Activated B cell treated with CpG ODN at 0.5 μM for 24 hours (primary cell): ENCODE data around the gene F11R. TPM values are rescaled to one million over a fixed set of nuclear protein-coding genes. Genes with fewer than 3 reads are reported as not detected.

Source experiments
- ATAC-seq: fragments of 200-7000 bp; cut with Tn5 transposase; one replicate; pipeline ENCODE4 v1.10.0; 2021; ENCODE audit warnings: low read depth, mild to moderate bottlenecking, moderate library complexity
- CTCF ChIA-PET: fragments of 350-600 bp; sonication (Branson Sonifier 250); formaldehyde crosslinking; loops from one replicate; lab custom pipeline; 2021; ENCODE audit warnings: antibody characterized with exemption; lab: Charles Lee
- POLR2A ChIA-PET: fragments of 350-600 bp; sonication (Branson Sonifier 250); formaldehyde crosslinking; loops from one replicate; lab custom pipeline; 2021; ENCODE audit warnings: antibody characterized with exemption; lab: Charles Lee
- DNase-seq: peaks from one replicate; pipeline ENCODE4 v3.0.0; 2022
- H3K27ac Mint-ChIP-seq: one replicate; pipeline ENCODE4 v1.8.0; 2020; ENCODE audit warnings: mixed read lengths
- H3K27me3 Mint-ChIP-seq: one replicate; pipeline ENCODE4 v1.8.0; 2021; ENCODE audit warnings: mixed read lengths
- H3K36me3 Mint-ChIP-seq: one replicate; pipeline ENCODE4 v1.8.0; 2021; ENCODE audit warnings: low read depth, mixed read lengths
- H3K4me1 Mint-ChIP-seq: one replicate; pipeline ENCODE4 v1.8.0; 2021; ENCODE audit warnings: mixed read lengths
- H3K4me3 Mint-ChIP-seq: one replicate; pipeline ENCODE4 v1.8.0; 2020; ENCODE audit warnings: mild to moderate bottlenecking, mixed read lengths
- H3K9me3 Mint-ChIP-seq: one replicate; pipeline ENCODE4 v1.8.0; 2020; ENCODE audit warnings: mixed read lengths
- intact Hi-C: fragments of 100-400 bp; cut with micrococcal nuclease; formaldehyde crosslinking; loops from one replicate; pipeline ENCODE4 v1.15.1; 2024
- total RNA-seq: library from RNA; stranded (reverse); gene quantifications from 2 replicates; pipeline ENCODE4 v1.2.3, GENCODE V29; 2022
- TF ChIP-seq, protein P1 (sequence below): fragments of 200-600 bp; IDR thresholded peaks from one replicate; pipeline ENCODE4 v1.8.0; 2022; ENCODE audit warnings: antibody characterized with exemption, mild to moderate bottlenecking

Gene F11R
- total RNA-seq, 1 donor from 2014 or later = 11.1 TPM

DNA sequence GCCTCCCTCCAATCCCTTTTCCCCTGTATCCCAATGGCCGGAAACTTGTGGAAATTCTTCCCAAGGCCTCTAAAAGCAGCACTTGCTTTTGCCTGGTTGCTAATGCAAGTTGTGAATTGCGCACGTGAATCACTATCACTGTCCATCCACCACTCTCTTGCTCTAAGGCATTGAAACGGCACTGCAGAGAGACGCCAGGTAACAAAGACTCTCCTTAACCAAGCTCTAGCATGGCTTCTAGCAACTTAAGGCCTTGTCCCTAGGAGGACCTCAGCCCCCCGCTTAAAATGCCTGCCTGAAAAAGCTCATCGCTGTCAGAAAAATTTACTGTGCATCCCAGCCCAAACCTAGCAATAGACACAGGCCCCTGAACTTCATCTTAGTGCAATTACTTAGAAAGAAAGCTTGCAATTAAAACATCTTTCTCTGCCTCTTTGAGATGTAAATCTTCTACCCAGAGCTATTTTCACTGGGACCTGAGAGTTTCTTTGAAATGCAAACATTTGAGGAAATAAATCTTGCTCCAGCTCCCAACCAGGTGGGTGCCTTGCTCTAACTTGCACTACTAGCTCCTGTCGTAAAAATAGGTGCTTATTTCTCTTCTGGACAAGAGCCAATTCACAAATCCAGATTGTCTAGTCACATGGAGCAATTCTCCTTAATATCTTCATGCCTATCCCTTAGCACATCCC, 33.4 kb downstream of the F11R start:
- intact Hi-C loops = no loop called here
- Mint-ChIP-seq H3K27ac (no peak overlapping the region), H3K27me3 (peaks cover 3% of the 10 kb centered on the region), H3K4me3 (no peak overlapping the region), H3K36me3 (no peaks in the 10 kb centered on the region), H3K9me3 (no peaks in the 10 kb centered on the region), H3K4me1 (peaks cover 5% of the 10 kb centered on the region)
- TF ChIP-seq, protein P1, sequence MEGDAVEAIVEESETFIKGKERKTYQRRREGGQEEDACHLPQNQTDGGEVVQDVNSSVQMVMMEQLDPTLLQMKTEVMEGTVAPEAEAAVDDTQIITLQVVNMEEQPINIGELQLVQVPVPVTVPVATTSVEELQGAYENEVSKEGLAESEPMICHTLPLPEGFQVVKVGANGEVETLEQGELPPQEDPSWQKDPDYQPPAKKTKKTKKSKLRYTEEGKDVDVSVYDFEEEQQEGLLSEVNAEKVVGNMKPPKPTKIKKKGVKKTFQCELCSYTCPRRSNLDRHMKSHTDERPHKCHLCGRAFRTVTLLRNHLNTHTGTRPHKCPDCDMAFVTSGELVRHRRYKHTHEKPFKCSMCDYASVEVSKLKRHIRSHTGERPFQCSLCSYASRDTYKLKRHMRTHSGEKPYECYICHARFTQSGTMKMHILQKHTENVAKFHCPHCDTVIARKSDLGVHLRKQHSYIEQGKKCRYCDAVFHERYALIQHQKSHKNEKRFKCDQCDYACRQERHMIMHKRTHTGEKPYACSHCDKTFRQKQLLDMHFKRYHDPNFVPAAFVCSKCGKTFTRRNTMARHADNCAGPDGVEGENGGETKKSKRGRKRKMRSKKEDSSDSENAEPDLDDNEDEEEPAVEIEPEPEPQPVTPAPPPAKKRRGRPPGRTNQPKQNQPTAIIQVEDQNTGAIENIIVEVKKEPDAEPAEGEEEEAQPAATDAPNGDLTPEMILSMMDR = no peak
- DNase-seq (no peak), ATAC-seq (no peak)
- POLR2A ChIA-PET = interaction anchor here (0.6 kb wide), 1 partner anchor 62 kb away, joined by 7 read pairs; no protein-coding TSS in a partner anchor
- CTCF ChIA-PET = interaction anchor here (0.9 to 1.7 kb wide), 3 partner anchors 24 to 261 kb away, joined by 3 to 6 read pairs (median 4); no protein-coding TSS in a partner anchor

DNA sequence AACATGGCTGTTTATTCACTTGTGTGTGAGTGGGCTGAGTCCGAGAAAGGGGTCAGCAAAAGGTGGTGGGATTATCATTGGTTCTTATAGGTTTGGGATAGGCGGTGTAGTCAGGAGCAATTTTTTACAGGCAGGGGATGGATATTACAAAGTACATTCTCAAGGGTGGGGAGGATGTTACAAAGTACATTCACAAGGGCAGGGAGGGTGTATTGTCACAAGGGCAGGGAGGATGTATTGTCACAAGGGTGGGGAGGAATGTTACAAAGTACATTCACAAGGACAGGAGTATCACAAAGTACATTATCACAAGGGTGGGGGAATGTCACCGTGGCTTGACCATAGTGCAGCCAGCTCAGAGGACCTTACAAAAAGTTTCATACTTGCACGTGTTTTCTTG, 35.2 kb downstream of the F11R start:
- no peaks in the 10 kb centered on the region for H3K9me3 Mint-ChIP-seq
- DNase-seq (no peak), ATAC-seq (no peak)
- H3K27ac Mint-ChIP-seq = no peak overlapping the region
- H3K36me3 Mint-ChIP-seq = no peaks in the 10 kb centered on the region
- peaks cover 17% of the 10 kb centered on the region for H3K4me1 Mint-ChIP-seq
- intact Hi-C loops = no loop called here
- CTCF ChIA-PET = no interaction called here
- POLR2A ChIA-PET = interaction anchor here (0.6 kb wide), 1 partner anchor 907 kb away, joined by 3 read pairs; no protein-coding TSS in a partner anchor
- TF ChIP-seq, protein P1 = no peak
- H3K27me3 Mint-ChIP-seq = peaks cover 18% of the 10 kb centered on the region
- H3K4me3 Mint-ChIP-seq = no peak overlapping the region

DNA sequence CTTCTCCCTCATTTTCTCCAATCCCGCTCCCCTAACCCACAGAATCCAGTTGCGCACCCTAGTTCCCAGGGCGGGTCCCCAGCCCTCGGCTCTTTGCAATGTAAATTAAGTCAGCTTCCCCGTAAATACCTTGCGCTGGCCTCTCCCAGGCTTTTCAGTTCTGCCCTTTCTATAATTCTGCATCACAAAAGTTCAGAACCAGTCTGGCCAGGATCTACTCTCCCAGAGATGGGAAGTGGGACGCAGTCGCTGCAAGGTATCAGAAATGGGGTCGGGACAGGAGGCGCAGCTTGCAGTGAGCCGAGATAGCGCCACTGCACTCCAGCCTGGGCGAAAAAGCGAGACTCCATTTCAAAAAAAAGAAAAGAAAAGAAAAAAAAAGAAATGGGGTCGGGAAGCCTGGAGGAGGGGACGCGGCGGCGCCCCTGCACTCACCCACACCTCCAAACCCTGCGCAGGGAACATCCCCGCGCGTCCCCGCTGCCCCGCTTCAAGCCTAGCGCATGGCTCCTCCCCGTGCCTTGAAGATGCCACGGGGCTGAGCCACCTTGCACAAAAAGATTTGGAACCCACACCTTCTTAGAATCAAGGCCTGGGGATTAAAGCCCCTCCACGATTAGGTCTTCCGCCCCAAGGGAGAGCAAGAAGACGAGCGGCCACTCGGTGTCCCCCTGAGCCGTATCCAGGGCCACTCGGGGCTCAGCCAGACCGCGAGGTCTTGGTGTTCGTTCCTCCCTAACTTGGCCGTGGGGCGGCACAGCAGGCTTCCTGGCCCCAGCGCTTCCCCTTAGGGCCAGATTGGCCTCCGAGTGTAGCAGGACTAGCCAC, 39.2 kb downstream of the F11R start:
- intact Hi-C loops = no loop called here
- Mint-ChIP-seq H3K36me3 (no peaks in the 10 kb centered on the region), H3K9me3 (no peaks in the 10 kb centered on the region), H3K4me1 (peaks cover 12% of the 10 kb centered on the region), H3K27ac (no peak overlapping the region), H3K27me3 (peaks cover 19% of the 10 kb centered on the region), H3K4me3 (peak overlapping the region; percentile 55)
- ChIA-PET CTCF (no interaction called here), POLR2A (interaction anchor here (0.6 to 1.0 kb wide), 2 partner anchors 9 to 345 kb away, joined by 3 to 4 read pairs; no protein-coding TSS in a partner anchor)
- TF ChIP-seq, protein P1 = no peak
- DNase-seq (peak; percentile 21), ATAC-seq (peak; percentile 65)

DNA sequence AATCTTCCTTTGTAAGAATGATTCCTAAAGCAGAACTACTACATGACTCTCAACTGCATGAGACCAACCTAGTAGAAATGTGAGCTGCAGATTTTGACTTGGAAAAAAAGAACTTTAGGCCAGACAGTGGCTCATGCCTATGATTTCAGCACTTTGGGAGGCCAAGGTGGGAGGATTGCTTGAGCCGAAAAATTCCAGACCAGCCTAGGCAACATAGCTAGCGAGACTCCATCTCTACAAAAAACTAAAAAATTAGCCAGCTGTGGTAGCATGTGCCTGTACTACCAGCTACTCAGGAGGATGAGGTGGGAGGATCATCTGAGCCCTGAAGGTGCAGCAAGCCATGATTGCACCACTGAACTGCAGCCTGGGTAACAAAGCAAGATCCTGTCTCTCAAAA, 41.7 kb downstream of the F11R start:
- Mint-ChIP-seq H3K4me1 (peaks cover 12% of the 10 kb centered on the region), H3K27ac (no peak overlapping the region), H3K9me3 (no peaks in the 10 kb centered on the region), H3K4me3 (no peak overlapping the region), H3K36me3 (no peaks in the 10 kb centered on the region), H3K27me3 (peaks cover 19% of the 10 kb centered on the region)
- TF ChIP-seq, protein P1 = no peak
- POLR2A ChIA-PET = interaction anchor here (1.3 kb wide), 1 partner anchor 66 kb away, joined by 3 read pairs; the partner anchor contains the start of gene USF1
- intact Hi-C loops = no loop called here
- ATAC-seq = no peak
- CTCF ChIA-PET = interaction anchor here (0.5 to 0.6 kb wide), 2 partner anchors 30 to 79 kb away, joined by 3 to 5 read pairs; no protein-coding TSS in a partner anchor
- DNase-seq = no peak
